HEK293 (cell line): ENCODE results near the gene FLYWCH1.

ENCODE experiments used
- CTCF ChIA-PET: fragments of 350-600 bp; formaldehyde crosslinking; extraction: SDS; loops from one replicate; lab custom pipeline; 2021; ENCODE audit warnings: antibody characterized with exemption; lab: Yijun Ruan, JAX
- POLR2A ChIA-PET: fragments of 300-600 bp; formaldehyde crosslinking; extraction: SDS; loops from one replicate; lab custom pipeline; 2020; ENCODE audit warnings: antibody characterized with exemption, inconsistent platforms; lab: Yijun Ruan, JAX
- H3K27ac ChIP-seq: fragments of 200-500 bp; sonication (Bioruptor generic); 2 replicates; pipeline ENCODE4 v1.5.1; 2014; ENCODE audit warnings: low read depth, low read length, control low read depth, inconsistent platforms; ENCODE audit errors: extremely low read depth
- H3K36me3 ChIP-seq, 2 experiments: fragments of 200-500 bp in 1 of 2; sonication (Bioruptor generic) in 1 of 2; 1 replicate in 1 of 2; 2 replicates in 1 of 2; pipeline ENCODE4 v1.5.1; 2014 to 2017; ENCODE audit warnings: inconsistent platforms in 2 of 2, low read length in 2 of 2; ENCODE audit not compliant: control insufficient read depth in 2 of 2, insufficient read depth in 1 of 2
- H3K4me1 ChIP-seq: fragments of 200-500 bp; sonication (Bioruptor generic); 2 replicates; pipeline ENCODE4 v1.5.1; 2014; ENCODE audit warnings: mild to moderate bottlenecking, low read length, inconsistent platforms; ENCODE audit not compliant: control insufficient read depth, insufficient read depth
- H3K4me3 ChIP-seq: 2 replicates; pipeline ENCODE4 v1.5.1; 2011; ENCODE audit warnings: low read depth, mild to moderate bottlenecking, control low read depth, low read length, moderate library complexity
- H3K9me3 ChIP-seq: fragments of 200-500 bp; sonication (Bioruptor generic); 2 replicates; pipeline ENCODE4 v1.5.1; 2014; ENCODE audit warnings: low read depth, low read length, inconsistent platforms; ENCODE audit not compliant: control insufficient read depth, insufficient read depth
- KLF1 ChIP-seq: fragments of 450-650 bp; formaldehyde crosslinking; IDR thresholded peaks from 2 replicates; pipeline ENCODE4 v1.5.1; 2016; ENCODE audit warnings: missing biosample characterization, missing genetic modification characterization
- KLF8 ChIP-seq: fragments of 450-650 bp; formaldehyde crosslinking; IDR thresholded peaks from 2 replicates; pipeline ENCODE4 v1.5.1; 2016; ENCODE audit warnings: missing biosample characterization, missing genetic modification characterization
- KLF9 ChIP-seq: fragments of 450-650 bp; formaldehyde crosslinking; IDR thresholded peaks from 2 replicates; pipeline ENCODE4 v1.5.1; 2016; ENCODE audit warnings: missing biosample characterization, missing genetic modification characterization, low read depth
- OSR2 ChIP-seq: fragments of 450-650 bp; formaldehyde crosslinking; IDR thresholded peaks from 2 replicates; pipeline ENCODE4 v1.5.1; 2016; ENCODE audit warnings: missing biosample characterization, missing genetic modification characterization
- PATZ1 ChIP-seq: fragments of 450-650 bp; formaldehyde crosslinking; IDR thresholded peaks from 2 replicates; pipeline ENCODE4 v1.5.1; 2016; ENCODE audit warnings: missing biosample characterization, missing genetic modification characterization
- SP2 ChIP-seq: fragments of 450-650 bp; formaldehyde crosslinking; IDR thresholded peaks from 2 replicates; pipeline ENCODE4 v1.5.1; 2016; ENCODE audit warnings: missing biosample characterization, missing genetic modification characterization
- SP3 ChIP-seq: fragments of 450-650 bp; formaldehyde crosslinking; IDR thresholded peaks from 2 replicates; pipeline ENCODE4 v1.5.1; 2016; ENCODE audit warnings: missing biosample characterization, missing genetic modification characterization
- YY1 ChIP-seq: fragments of 450-650 bp; formaldehyde crosslinking; IDR thresholded peaks from 2 replicates; pipeline ENCODE4 v1.5.1; 2018; ENCODE audit warnings: missing biosample characterization, missing genetic modification characterization
- ZBTB26 ChIP-seq: fragments of 450-650 bp; formaldehyde crosslinking; optimal IDR thresholded peaks from 2 replicates; pipeline ENCODE3; 2016; ENCODE audit warnings: missing biosample characterization, mild to moderate bottlenecking, missing genetic modification characterization
- ZBTB48 ChIP-seq: fragments of 450-650 bp; formaldehyde crosslinking; IDR thresholded peaks from 2 replicates; pipeline ENCODE4 v1.5.1; 2016; ENCODE audit warnings: missing biosample characterization, missing genetic modification characterization
- ZFP37 ChIP-seq: fragments of 450-650 bp; formaldehyde crosslinking; IDR thresholded peaks from 2 replicates; pipeline ENCODE4 v1.5.1; 2016; ENCODE audit warnings: missing biosample characterization, missing genetic modification characterization
- ZNF133 ChIP-seq: fragments of 450-650 bp; formaldehyde crosslinking; IDR thresholded peaks from 2 replicates; pipeline ENCODE4 v1.5.1; 2016; ENCODE audit warnings: missing biosample characterization, missing genetic modification characterization
- ZNF174 ChIP-seq: fragments of 450-650 bp; formaldehyde crosslinking; IDR thresholded peaks from 2 replicates; pipeline ENCODE4 v1.5.0; 2017; ENCODE audit warnings: missing biosample characterization, mild to moderate bottlenecking, missing genetic modification characterization
- ZNF335 ChIP-seq: fragments of 450-650 bp; formaldehyde crosslinking; conservative IDR thresholded peaks from 2 replicates; pipeline ENCODE4 v1.5.1; 2016; ENCODE audit warnings: missing biosample characterization, missing genetic modification characterization
- ZNF394 ChIP-seq: fragments of 450-650 bp; formaldehyde crosslinking; IDR thresholded peaks from 2 replicates; pipeline ENCODE4 v1.5.1; 2016; ENCODE audit warnings: missing biosample characterization, missing genetic modification characterization, mild to moderate bottlenecking, moderate library complexity, borderline replicate concordance
- ZNF398 ChIP-seq: fragments of 450-650 bp; formaldehyde crosslinking; IDR thresholded peaks from 2 replicates; pipeline ENCODE4 v1.5.1; 2017; ENCODE audit warnings: missing biosample characterization, missing genetic modification characterization
- ZNF513 ChIP-seq: fragments of 450-650 bp; IDR thresholded peaks from 2 replicates; pipeline ENCODE4 v1.5.1; 2018; ENCODE audit warnings: missing biosample characterization, missing genetic modification characterization
- ZNF521 ChIP-seq: fragments of 450-650 bp; formaldehyde crosslinking; IDR thresholded peaks from 2 replicates; pipeline ENCODE4 v1.5.1; 2017; ENCODE audit warnings: missing biosample characterization, mild to moderate bottlenecking, missing genetic modification characterization
- ZNF558 ChIP-seq: fragments of 450-650 bp; formaldehyde crosslinking; IDR thresholded peaks from 2 replicates; pipeline ENCODE4 v1.5.1; 2016; ENCODE audit warnings: missing biosample characterization, missing genetic modification characterization
- ZNF585B ChIP-seq: fragments of 450-650 bp; formaldehyde crosslinking; IDR thresholded peaks from 2 replicates; pipeline ENCODE4 v1.5.1; 2016; ENCODE audit warnings: missing biosample characterization, missing genetic modification characterization
- ZSCAN30 ChIP-seq: fragments of 450-650 bp; IDR thresholded peaks from 2 replicates; pipeline ENCODE4 v1.5.1; 2018; ENCODE audit warnings: missing biosample characterization, mild to moderate bottlenecking, missing genetic modification characterization, moderate library complexity
- ZSCAN4 ChIP-seq: fragments of 450-650 bp; formaldehyde crosslinking; IDR thresholded peaks from 2 replicates; pipeline ENCODE4 v1.5.1; 2017; ENCODE audit warnings: missing biosample characterization, missing genetic modification characterization
- ZXDB ChIP-seq: fragments of 450-650 bp; formaldehyde crosslinking; IDR thresholded peaks from 2 replicates; pipeline ENCODE4 v1.5.1; 2016; ENCODE audit warnings: missing biosample characterization, missing genetic modification characterization

FLYWCH1 gene

GRCh38 chr16:2979669-2980226 lies 68.0 kb downstream of the FLYWCH1 start (continued):
- TF ChIP-seq ZNF398 (tag by site-specific recombination) (peak; percentile 11), ZXDB (tag by site-specific recombination) (peak; percentile 88), PATZ1 (tag by site-specific recombination) (peak; percentile 81; the same call in 1 of the 2 replicates), ZNF133 (tag by site-specific recombination) (no peak), SP3 (tag by site-specific recombination) (peak; percentile 76), ZNF585B (tag by site-specific recombination) (no peak), ZNF521 (no peak), ZFP37 (tag by site-specific recombination) (peak; percentile 48; the same call in 1 of the 2 replicates), KLF9 (tag by site-specific recombination) (peak; percentile 54), ZNF558 (tag by site-specific recombination) (no peak), ZSCAN30 (tag by site-specific recombination) (no peak)

- POLR2A ChIA-PET, result interaction anchor here (0.8 to 2.2 kb wide), 13 partner anchors 7 to 154 kb away, joined by 3 to 25 read pairs (median 4); partner anchors contain the start of genes FLYWCH1, FLYWCH2, KREMEN2 and PAQR4
- Histone ChIP-seq H3K4me3 (peak within 1 kb of the TSS; percentile 84), H3K9me3 (no peaks in the 10 kb centered on the region), H3K4me1 (no peaks in the 10 kb centered on the region), H3K27ac (peak within 1 kb of the TSS; percentile 86), H3K36me3 (peaks cover 3 to 29% of the 10 kb centered on the region in 2 experiments; a peak in 2 of 3 replicates)
- CTCF ChIA-PET, result interaction anchor here (0.6 to 2.8 kb wide), 4 partner anchors 9 to 54 kb away, joined by 3 to 12 read pairs (median 6); partner anchors contain the start of gene PAQR4
- TF ChIP-seq ZSCAN4 (no peak), ZNF513 (tag by site-specific recombination) (no peak), ZNF394 (tag by site-specific recombination) (no peak), KLF1 (tag by site-specific recombination) (peak; percentile 85), SP2 (tag by site-specific recombination) (peak; percentile 53), OSR2 (tag by site-specific recombination) (no peak), ZBTB26 (peak; percentile 91), ZNF335 (tag by site-specific recombination) (peak; percentile 94), ZBTB48 (tag by site-specific recombination) (peak; percentile 60), KLF8 (tag by site-specific recombination) (peak; percentile 48; the same call in 1 of the 2 replicates), SP3 (tag by site-specific recombination) (peak; percentile 52), YY1 (tag by site-specific recombination) (0 out of 2 replicates have a peak, but pooled peaks have one; percentile 22), ZNF174 (tag by site-specific recombination) (no peak)
Observed at GRCh38 chr16:2980227-2981176, 68.8 kb downstream of the FLYWCH1 start, which contains the start of gene PKMYT1. Gene PKMYT1 (minus strand): TSS chr16:2980446. CDS start chr16:2979657, 789 bp downstream.
